Body of pancreas (tissue), 4 donors: Measurements from ENCODE around the gene LMO7. TPM values are rescaled to one million over a fixed set of nuclear protein-coding genes. Genes with fewer than 3 reads are reported as not detected.
A peak's percentile ranks its signal among the peaks of the same experiment; 100 is the strongest.

Experiments used
- ATAC-seq: fragments of 150-250 bp; one replicate; pipeline ENCODE4 v1.9.1; 2016
- DNase-seq, 4 donors: peaks; one replicate each; pipeline ENCODE4 v3.0.0-alpha.2; 2019
- H3K27ac ChIP-seq, 4 donors: fragments of 200-600 bp; sonication (generic); 1 replicate in 3 of 4; 2 replicates in 1 of 4; pipeline versions ENCODE4 v1.5.1 to v1.6.1; 2016 to 2019; ENCODE audit warnings: mild to moderate bottlenecking in 1 of 4, mixed read lengths in 1 of 4, moderate library complexity in 1 of 4
- H3K27me3 ChIP-seq, 2 donors: fragments of 200-600 bp; sonication (generic); one replicate each; pipeline ENCODE4 v1.6.0; 2016; ENCODE audit warnings: mild to moderate bottlenecking in 1 of 2
- H3K36me3 ChIP-seq, 2 donors: fragments of 200-600 bp; sonication (generic); replicated peaks in 1 of 2; 2 replicates each; pipeline ENCODE4 v1.5.1; 2016; ENCODE audit warnings: low read depth in 2 of 2; ENCODE audit not compliant: insufficient read depth in 1 of 2
- H3K4me1 ChIP-seq: fragments of 200-600 bp; sonication (generic); one replicate; pipeline ENCODE4 v1.6.0; 2016
- H3K4me3 ChIP-seq, 2 donors: fragments of 200-600 bp; sonication (generic); 1 replicate in 1 of 2; 2 replicates in 1 of 2; pipeline ENCODE4 v1.5.1; 2016 to 2019
- H3K9me3 ChIP-seq, 3 donors: fragments of 200-600 bp; sonication (generic); 1 replicate in 2 of 3; 2 replicates in 1 of 3; pipeline ENCODE4 v1.5.1; 2016
- POLR2A ChIP-seq, 3 donors: fragments of 450-650 bp; IDR thresholded peaks; one replicate each; pipeline ENCODE4 v1.6.1; 2016; ENCODE audit warnings: antibody characterized with exemption in 3 of 3, mild to moderate bottlenecking in 2 of 3
- WGBS, 2 donors: methylation state at CpG; one replicate each; pipeline ENCODE4 v1.1.5; 2017; 5-methylcytosine and 5-hydroxymethylcytosine counted together
- intact Hi-C: fragments of 100-400 bp; cut with DNase I; formaldehyde crosslinking; loops from one replicate; pipeline ENCODE4 v1.15.1; 2023
- total RNA-seq, 2 donors: library from RNA; depleted of rRNA; stranded (reverse); fragments of >200 nt; gene quantifications; one replicate each; pipeline ENCODE4 v1.1.0, GENCODE V29; 2016
- TF ChIP-seq, protein P1 (sequence below), 7 experiments: fragments of 450-650 bp in 4 of 7; fragments of 200-600 bp in 3 of 7; sonication (generic) in 3 of 7; IDR thresholded peaks; one replicate each; pipeline ENCODE4 v1.5.1; 2016 to 2019; ENCODE audit warnings: antibody characterized with exemption in 7 of 7

Gene LMO7
- total RNA-seq, 2 donors from 2014 or later, result 50.6 to 56.0 TPM

DNA sequence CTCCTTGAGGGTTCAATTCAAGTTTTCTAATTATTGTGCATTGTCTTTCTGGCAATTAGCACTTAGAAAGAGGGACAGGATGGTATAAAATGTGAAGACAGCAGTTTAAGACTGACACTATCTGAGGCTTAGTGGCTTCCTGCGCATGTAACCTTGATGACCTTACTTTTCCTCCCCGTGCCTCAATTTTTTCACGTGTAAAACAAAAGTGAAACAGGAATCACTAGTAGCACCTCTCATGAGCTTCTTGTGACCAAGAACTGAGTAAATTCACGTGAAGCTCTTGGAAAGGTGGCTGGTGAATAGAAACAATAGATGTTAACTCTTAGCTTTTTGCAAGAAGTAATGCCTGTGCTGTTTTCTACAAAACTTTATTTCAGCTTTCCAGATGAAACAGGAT, 233.9 kb downstream of the LMO7 start:
- no peak overlapping the region for H3K4me3 ChIP-seq
- TF ChIP-seq, protein P1, sequence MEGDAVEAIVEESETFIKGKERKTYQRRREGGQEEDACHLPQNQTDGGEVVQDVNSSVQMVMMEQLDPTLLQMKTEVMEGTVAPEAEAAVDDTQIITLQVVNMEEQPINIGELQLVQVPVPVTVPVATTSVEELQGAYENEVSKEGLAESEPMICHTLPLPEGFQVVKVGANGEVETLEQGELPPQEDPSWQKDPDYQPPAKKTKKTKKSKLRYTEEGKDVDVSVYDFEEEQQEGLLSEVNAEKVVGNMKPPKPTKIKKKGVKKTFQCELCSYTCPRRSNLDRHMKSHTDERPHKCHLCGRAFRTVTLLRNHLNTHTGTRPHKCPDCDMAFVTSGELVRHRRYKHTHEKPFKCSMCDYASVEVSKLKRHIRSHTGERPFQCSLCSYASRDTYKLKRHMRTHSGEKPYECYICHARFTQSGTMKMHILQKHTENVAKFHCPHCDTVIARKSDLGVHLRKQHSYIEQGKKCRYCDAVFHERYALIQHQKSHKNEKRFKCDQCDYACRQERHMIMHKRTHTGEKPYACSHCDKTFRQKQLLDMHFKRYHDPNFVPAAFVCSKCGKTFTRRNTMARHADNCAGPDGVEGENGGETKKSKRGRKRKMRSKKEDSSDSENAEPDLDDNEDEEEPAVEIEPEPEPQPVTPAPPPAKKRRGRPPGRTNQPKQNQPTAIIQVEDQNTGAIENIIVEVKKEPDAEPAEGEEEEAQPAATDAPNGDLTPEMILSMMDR (IDR thresholded peaks at IDR 0.05), result no peak
- no peak for TF ChIP-seq POLR2A (IDR thresholded peaks at IDR 0.05)
- DNase-seq (no peak), ATAC-seq (no peak)
- intact Hi-C loops, result loop anchor here (10.0 kb wide), 2 partner anchors 175 to 1035 kb away; no protein-coding TSS in a partner anchor
- H3K9me3 ChIP-seq, result no peaks in the 10 kb centered on the region
- 28 to 34% methylated on average over 4 of the region's 4 CpGs for WGBS, 2 donors
- no peak overlapping the region for H3K27ac ChIP-seq
- H3K4me1 ChIP-seq, result peaks cover 4% of the 10 kb centered on the region
- H3K27me3 ChIP-seq, result no peaks in the 10 kb centered on the region
- H3K36me3 ChIP-seq, result no peaks in the 10 kb centered on the region

DNA sequence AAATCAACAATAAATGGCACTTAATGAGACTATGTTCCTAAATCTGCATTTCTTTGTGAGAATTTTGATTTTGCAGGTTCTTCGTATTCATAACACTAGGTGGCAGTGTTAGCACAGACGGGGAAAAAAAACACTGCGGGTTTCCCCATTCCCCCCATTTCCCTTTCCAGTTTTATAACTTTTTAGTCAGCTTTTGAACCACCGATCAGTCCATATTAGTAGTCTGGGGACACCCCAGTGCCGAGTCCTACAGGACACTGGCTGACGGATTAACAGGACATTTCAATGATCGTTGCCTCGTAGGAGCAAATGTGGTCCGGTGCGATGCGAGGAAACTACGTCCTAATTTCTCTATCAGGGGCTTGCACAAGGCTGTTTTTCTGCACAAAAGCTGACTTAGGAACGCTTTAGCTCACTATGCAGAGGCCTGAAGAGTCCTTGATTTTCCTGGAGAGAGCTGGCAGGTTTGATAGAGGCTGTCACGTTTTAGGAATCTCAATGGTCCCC, 234.3 kb downstream of the LMO7 start:
- no peak overlapping the region for H3K4me3 ChIP-seq
- H3K27me3 ChIP-seq, result no peaks in the 10 kb centered on the region
- 27 to 39% methylated on average over 14 of the region's 14 CpGs for WGBS, 2 donors
- no peak for TF ChIP-seq POLR2A (IDR thresholded peaks at IDR 0.05)
- TF ChIP-seq, protein P1 (IDR thresholded peaks at IDR 0.05), result peak; percentile 43 to 74 (median 64)
- no peaks in the 10 kb centered on the region for H3K36me3 ChIP-seq
- intact Hi-C loops, result loop anchor here (10.0 kb wide), 1 partner anchor 1034 kb away; no protein-coding TSS in a partner anchor
- ATAC-seq, result no peak
- H3K27ac ChIP-seq, result no peak overlapping the region
- DNase-seq, result no peak
- H3K9me3 ChIP-seq, result no peaks in the 10 kb centered on the region
- H3K4me1 ChIP-seq, result peaks cover 4% of the 10 kb centered on the region

DNA sequence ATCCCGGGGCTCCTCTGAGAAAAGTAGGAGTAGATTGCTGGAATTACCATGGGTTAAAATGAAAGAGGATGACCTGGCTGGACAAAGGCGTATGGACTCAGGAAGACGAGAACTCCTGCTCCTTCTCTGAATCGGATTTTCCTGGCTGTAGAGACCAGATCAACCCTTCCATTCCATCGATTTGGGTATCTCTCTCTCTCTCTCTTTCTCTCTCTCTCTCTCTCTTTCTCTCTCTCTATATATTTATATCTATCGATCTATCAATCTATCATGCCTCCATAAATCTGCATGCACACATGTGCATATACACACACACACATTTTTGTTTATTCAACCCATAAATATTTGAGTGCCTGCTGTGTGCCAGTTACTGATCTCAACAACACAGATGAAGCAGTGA, 234.9 kb downstream of the LMO7 start:
- TF ChIP-seq, protein P1 (IDR thresholded peaks at IDR 0.05), result no peak
- no peak for TF ChIP-seq POLR2A (IDR thresholded peaks at IDR 0.05)
- ATAC-seq, result no peak
- intact Hi-C loops, result loop anchor here (10.0 kb wide), 1 partner anchor 1034 kb away; no protein-coding TSS in a partner anchor
- H3K36me3 ChIP-seq, result no peaks in the 10 kb centered on the region
- H3K27me3 ChIP-seq, result no peaks in the 10 kb centered on the region
- no peaks in the 10 kb centered on the region for H3K9me3 ChIP-seq
- peaks cover 4% of the 10 kb centered on the region for H3K4me1 ChIP-seq
- no peak overlapping the region for H3K27ac ChIP-seq
- 40 to 48% methylated on average over 6 of the region's 6 CpGs for WGBS, 2 donors
- no peak for DNase-seq
- H3K4me3 ChIP-seq, result no peak overlapping the region

DNA sequence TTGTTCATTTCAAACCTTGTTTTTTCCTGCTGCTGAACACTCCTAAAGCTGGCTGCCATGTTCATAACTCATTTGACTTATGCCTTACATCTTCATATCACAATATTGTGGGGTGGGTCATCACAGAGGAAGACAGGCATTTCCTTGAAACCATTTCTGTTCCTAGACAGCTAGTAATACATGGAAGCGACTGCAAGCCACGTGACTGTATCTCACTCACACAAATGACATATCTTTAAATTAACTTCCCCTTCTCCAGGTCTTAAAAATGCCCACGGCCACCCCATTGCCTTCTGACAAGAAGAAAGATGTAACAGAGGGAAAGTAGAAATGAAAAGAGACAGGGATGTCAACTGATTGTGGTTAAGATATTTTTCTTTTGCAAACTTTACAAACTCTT, 236.8 kb downstream of the LMO7 start:
- Histone ChIP-seq H3K27ac (no peak overlapping the region), H3K36me3 (no peaks in the 10 kb centered on the region), H3K4me3 (no peak overlapping the region), H3K4me1 (peaks cover 4% of the 10 kb centered on the region), H3K27me3 (no peaks in the 10 kb centered on the region), H3K9me3 (no peaks in the 10 kb centered on the region)
- intact Hi-C loops, result loop anchor here (10.0 kb wide), 1 partner anchor 1032 kb away; no protein-coding TSS in a partner anchor
- ATAC-seq (no peak), DNase-seq (no peak)
- 47 to 51% methylated on average over 3 of the region's 3 CpGs for WGBS, 2 donors
- no peak for TF ChIP-seq POLR2A (IDR thresholded peaks at IDR 0.05)
- TF ChIP-seq, protein P1 (IDR thresholded peaks at IDR 0.05), result no peak

DNA sequence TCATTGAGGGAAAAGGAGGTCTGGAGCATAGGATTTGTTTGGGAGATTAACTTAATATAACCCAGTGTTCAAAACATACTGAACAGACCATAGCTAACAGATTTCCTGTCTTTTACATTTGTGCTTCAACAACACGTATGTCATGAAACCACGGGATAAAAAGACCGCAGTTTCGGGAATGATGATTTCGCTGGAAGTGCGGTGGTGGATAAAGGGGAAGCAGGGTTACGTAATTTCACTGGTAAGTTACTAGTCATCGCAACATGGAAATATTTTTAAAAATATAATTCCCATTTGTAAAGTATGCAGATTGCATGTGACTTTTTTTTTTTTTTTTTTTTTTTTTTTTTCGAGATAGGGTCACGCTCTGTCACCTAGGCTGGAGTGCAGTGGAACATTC, 237.4 kb downstream of the LMO7 start:
- no peak overlapping the region for H3K27ac ChIP-seq
- no peak for ATAC-seq
- WGBS, 2 donors, result 72 to 85% methylated on average over 10 of the region's 10 CpGs

More for the DNA sequence above, 237.4 kb downstream of the LMO7 start:
- Histone ChIP-seq H3K4me3 (no peak overlapping the region), H3K9me3 (no peaks in the 10 kb centered on the region), H3K27me3 (no peaks in the 10 kb centered on the region), H3K36me3 (no peaks in the 10 kb centered on the region), H3K4me1 (peaks cover 4% of the 10 kb centered on the region)
- intact Hi-C loops, result loop anchor here (10.0 kb wide), 1 partner anchor 1031 kb away; no protein-coding TSS in a partner anchor
- no peak for DNase-seq
- TF ChIP-seq, protein P1 (IDR thresholded peaks at IDR 0.05), result no peak
- TF ChIP-seq POLR2A (IDR thresholded peaks at IDR 0.05), result no peak
